Left lung (tissue), 10 donors: Measurements from ENCODE around the gene CMSS1. TPM values are rescaled to one million over a fixed set of nuclear protein-coding genes. Genes with fewer than 3 reads are reported as not detected.

Experiments used
- ATAC-seq: fragments of 200-7000 bp; cut with Tn5 transposase; one replicate; pipeline ENCODE4 v1.9.1; 2020; ENCODE audit warnings: moderate library complexity
- DNase-seq, 4 donors: peaks; one replicate each; pipeline ENCODE4 v3.0.0-alpha.2; 2013 to 2020
- H3K27ac ChIP-seq, 2 donors: fragments of 200-600 bp; sonication (generic) in 1 of 2; one replicate each; pipeline versions ENCODE4 v1.5.0 to v1.8.0; 2020 to 2021
- H3K27me3 ChIP-seq, 2 donors: fragments of 200-600 bp; sonication (generic) in 1 of 2; one replicate each; pipeline versions ENCODE4 v1.5.0 to v1.8.0; 2020 to 2021
- H3K36me3 ChIP-seq, 2 donors: fragments of 200-600 bp; sonication (generic) in 1 of 2; one replicate each; pipeline versions ENCODE4 v1.5.0 to v1.8.0; 2020 to 2021
- H3K4me1 ChIP-seq, 2 donors: fragments of 200-600 bp; one replicate each; pipeline ENCODE4 v1.8.0; 2021
- H3K4me3 ChIP-seq, 2 donors: fragments of 200-600 bp; sonication (generic) in 1 of 2; one replicate each; pipeline versions ENCODE4 v1.5.0 to v1.8.0; 2020 to 2021; ENCODE audit warnings: mild to moderate bottlenecking in 1 of 2
- H3K9me3 ChIP-seq, 2 donors: fragments of 200-600 bp; sonication (generic) in 1 of 2; one replicate each; pipeline versions ENCODE4 v1.5.0 to v1.8.0; 2020 to 2021
- intact Hi-C, 2 donors: fragments of 100-400 bp; cut with DNase I; formaldehyde crosslinking; loops; one replicate each; pipeline versions ENCODE4 v1.11.2 to v1.14.2; 2022
- polyA plus RNA-seq, 6 donors: library from polyadenylated mRNA; unstranded; fragments of 120-200 nt; gene quantifications; one replicate each; pipeline ENCODE4 v1.2.1, GENCODE V29; 2013; ENCODE audit not compliant: insufficient read length in 6 of 6
- total RNA-seq, 2 donors: library from RNA; stranded (reverse); fragmentation: NEBNext Ultra II Directional; extraction: Animal tissue kit (Norgen Biotek cat#: 25700); gene quantifications; one replicate each; pipeline ENCODE4 v1.2.1, GENCODE V29; 2021
- TF ChIP-seq, protein P1 (sequence below), 2 donors: fragments of 200-600 bp; sonication (generic) in 1 of 2; IDR thresholded peaks; one replicate each; pipeline versions ENCODE4 v1.5.0 to v1.8.0; 2021; ENCODE audit warnings: antibody characterized with exemption in 2 of 2
- donor health status: DM: no; HTN: yes; CAD: no.
- donor health status: DM: no; HTN: no; CAD: no.

CMSS1 gene
- total and polyA plus RNA-seq, 8 donors, result 13.4 to 51.0 (median 41.8) TPM

- H3K4me3 ChIP-seq, result no peak overlapping the region
- intact Hi-C loops, result no loop called here
- TF ChIP-seq, protein P1, sequence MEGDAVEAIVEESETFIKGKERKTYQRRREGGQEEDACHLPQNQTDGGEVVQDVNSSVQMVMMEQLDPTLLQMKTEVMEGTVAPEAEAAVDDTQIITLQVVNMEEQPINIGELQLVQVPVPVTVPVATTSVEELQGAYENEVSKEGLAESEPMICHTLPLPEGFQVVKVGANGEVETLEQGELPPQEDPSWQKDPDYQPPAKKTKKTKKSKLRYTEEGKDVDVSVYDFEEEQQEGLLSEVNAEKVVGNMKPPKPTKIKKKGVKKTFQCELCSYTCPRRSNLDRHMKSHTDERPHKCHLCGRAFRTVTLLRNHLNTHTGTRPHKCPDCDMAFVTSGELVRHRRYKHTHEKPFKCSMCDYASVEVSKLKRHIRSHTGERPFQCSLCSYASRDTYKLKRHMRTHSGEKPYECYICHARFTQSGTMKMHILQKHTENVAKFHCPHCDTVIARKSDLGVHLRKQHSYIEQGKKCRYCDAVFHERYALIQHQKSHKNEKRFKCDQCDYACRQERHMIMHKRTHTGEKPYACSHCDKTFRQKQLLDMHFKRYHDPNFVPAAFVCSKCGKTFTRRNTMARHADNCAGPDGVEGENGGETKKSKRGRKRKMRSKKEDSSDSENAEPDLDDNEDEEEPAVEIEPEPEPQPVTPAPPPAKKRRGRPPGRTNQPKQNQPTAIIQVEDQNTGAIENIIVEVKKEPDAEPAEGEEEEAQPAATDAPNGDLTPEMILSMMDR (IDR thresholded peaks at IDR 0.05), result no peak
- no peaks in the 10 kb centered on the region for H3K4me1 ChIP-seq
- H3K27ac ChIP-seq, result no peak overlapping the region
- no peaks in the 10 kb centered on the region for H3K36me3 ChIP-seq
- no peaks in the 10 kb centered on the region for H3K9me3 ChIP-seq
- H3K27me3 ChIP-seq, result no peaks in the 10 kb centered on the region
- peak in 1 of 4 donors; percentile 22 for DNase-seq
- ATAC-seq, result peak; percentile 79
These were observed 236.4 kb downstream of the CMSS1 start for GRCh38 chr3:100053951-100054620.

DNA sequence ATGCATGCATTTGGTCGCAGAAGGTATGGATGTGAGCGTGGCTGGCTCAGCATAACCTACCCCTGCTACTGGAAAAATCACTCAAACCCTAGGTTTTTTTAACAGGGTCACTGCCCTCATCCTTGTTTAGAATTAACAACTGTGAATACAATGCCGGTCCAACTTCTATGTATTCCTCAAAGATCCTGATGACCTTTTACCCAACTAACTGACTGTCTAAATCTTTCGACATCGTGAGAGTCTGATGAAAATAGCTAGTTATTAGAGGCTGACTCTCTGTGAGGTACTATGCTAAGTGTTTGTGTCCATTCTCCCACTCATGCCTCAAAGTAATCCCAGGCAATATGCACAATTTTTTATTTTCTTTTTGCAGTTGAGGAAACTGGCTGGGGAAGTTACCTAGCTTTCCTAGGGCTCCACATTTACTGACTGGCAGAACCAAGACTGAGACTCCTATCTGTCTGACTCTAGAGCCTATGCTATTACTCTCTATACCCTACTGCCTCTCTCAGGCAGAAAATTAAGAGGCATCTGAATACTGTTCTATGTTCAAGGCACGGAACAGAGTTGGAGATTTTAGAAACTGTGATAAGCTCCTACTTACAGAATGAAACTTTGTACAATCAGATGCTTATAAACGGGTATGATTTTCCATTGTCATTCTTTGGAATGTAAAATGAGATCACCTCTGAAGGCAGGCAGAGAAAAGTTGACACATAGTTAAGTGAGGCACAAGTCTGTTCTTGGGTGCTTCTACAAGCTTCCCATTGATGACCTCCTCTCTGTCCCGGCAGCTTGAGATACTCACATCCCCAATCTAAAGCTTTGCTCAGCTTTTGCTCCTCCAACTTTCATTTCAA is 240.3 kb downstream of the CMSS1 start:
- peaks cover 0 to 10% of the 10 kb centered on the region in 2 donors for H3K4me1 ChIP-seq
- no peak for DNase-seq
- TF ChIP-seq, protein P1 (IDR thresholded peaks at IDR 0.05), result no peak
- no peak overlapping the region for H3K27ac ChIP-seq
- intact Hi-C loops, result no loop called here
- no peak overlapping the region for H3K4me3 ChIP-seq
- no peak for ATAC-seq
- H3K36me3 ChIP-seq, result no peaks in the 10 kb centered on the region
- H3K27me3 ChIP-seq, result no peaks in the 10 kb centered on the region
- no peaks in the 10 kb centered on the region for H3K9me3 ChIP-seq

- Histone ChIP-seq H3K4me3 (no peak overlapping the region), H3K27ac (no peak overlapping the region), H3K9me3 (no peaks in the 10 kb centered on the region), H3K4me1 (peaks cover 0 to 25% of the 10 kb centered on the region in 2 donors), H3K36me3 (no peaks in the 10 kb centered on the region), H3K27me3 (no peaks in the 10 kb centered on the region)
- intact Hi-C loops, result no loop called here
- DNase-seq (no peak), ATAC-seq (no peak)
- TF ChIP-seq, protein P1 (IDR thresholded peaks at IDR 0.05), result no peak
These were observed 241.8 kb downstream of the CMSS1 start for GRCh38 chr3:100059472-100059871.

GRCh38 chr3:100060685-100061484 is 243.2 kb downstream of the CMSS1 start:
- ATAC-seq (no peak), DNase-seq (no peak)
- no peaks in the 10 kb centered on the region for H3K27me3 ChIP-seq
- H3K4me1 ChIP-seq, result peaks cover 0 to 30% of the 10 kb centered on the region in 2 donors
- no peak overlapping the region for H3K27ac ChIP-seq
- TF ChIP-seq, protein P1 (IDR thresholded peaks at IDR 0.05), result no peak
- no peaks in the 10 kb centered on the region for H3K9me3 ChIP-seq
- no peak overlapping the region for H3K4me3 ChIP-seq
- intact Hi-C loops, result no loop called here
- H3K36me3 ChIP-seq, result no peaks in the 10 kb centered on the region
